K562 (cell line): ENCODE data around the gene RIC3. TPM values are rescaled to one million over a fixed set of nuclear protein-coding genes. Genes with fewer than 3 reads are reported as not detected.

Experiments used
- ATAC-seq: fragments of 200-7000 bp; cut with Tn5 transposase; 3 replicates; pipeline ENCODE4 v1.9.1; 2020; ENCODE audit warnings: moderate library complexity
- BruUV-seq: library from RNA; stranded (reverse); fragments of 400-500 nt; replicated peaks from 2 replicates; lab custom pipeline; 2021; lab: Mats Ljungman, UMichigan
- CTCF ChIA-PET: fragments of 300-600 bp; formaldehyde crosslinking; extraction: SDS; loops from one replicate; lab custom pipeline; 2021; ENCODE audit warnings: low intra/inter-chr PET ratio; lab: Yijun Ruan, JAX
- POLR2A ChIA-PET: fragments of 300-600, 350-650 bp; sonication (Branson Sonifier 250); formaldehyde crosslinking; extraction: SDS; loops from one replicate; lab custom pipeline; 2021; ENCODE audit warnings: antibody characterized with exemption, inconsistent platforms; lab: Yijun Ruan, JAX
- DNase-seq, 4 experiments: peaks; one replicate each; pipeline versions ENCODE4 v3.0.0 to v3.0.0-alpha.2; 2011 to 2018; ENCODE audit warnings: low spot score in 3 of 4, mixed read lengths in 3 of 4; ENCODE audit errors: extremely low read depth in 1 of 4
- FAIRE-seq: peaks from 2 replicates; lab custom pipeline; 2011; peaks lifted over from hg19 to GRCh38; lab: Jason Lieb, UNC
- H2AFZ ChIP-seq: 2 replicates; pipeline ENCODE4 v1.6.0; 2011; ENCODE audit warnings: low read depth, low read length, control low read depth, inconsistent platforms
- H3K27ac ChIP-seq: fragments of 200-600 bp; 3 replicates; pipeline ENCODE4 v1.8.0; 2011; ENCODE audit warnings: low read depth, mild to moderate bottlenecking, control low read depth, inconsistent platforms, low read length, moderate library complexity, mixed read lengths; ENCODE audit errors: extremely low read depth
- H3K27me3 ChIP-seq, 2 experiments: fragments of 300-600 bp in 1 of 2; 2 replicates in 1 of 2; 3 replicates in 1 of 2; pipeline versions ENCODE4 v1.6.0 to v1.8.0; 2011; ENCODE audit warnings: inconsistent platforms in 2 of 2, low read length in 2 of 2, mild to moderate bottlenecking in 1 of 2, mixed read lengths in 1 of 2, moderate library complexity in 1 of 2; ENCODE audit not compliant: control insufficient read depth in 2 of 2, insufficient read depth in 2 of 2
- H3K36me3 ChIP-seq: fragments of 300-600 bp; 3 replicates; pipeline ENCODE4 v1.8.0; 2011; ENCODE audit warnings: mild to moderate bottlenecking, low read length, inconsistent platforms; ENCODE audit not compliant: control insufficient read depth, insufficient read depth
- H3K4me1 ChIP-seq, 2 experiments: fragments of 200-600 bp in 1 of 2; replicated peaks in 1 of 2; 2 replicates in 1 of 2; 3 replicates in 1 of 2; pipeline versions ENCODE4 v1.5.1 to v1.8.0; 2011; ENCODE audit warnings: inconsistent platforms in 2 of 2, low read length in 2 of 2, mild to moderate bottlenecking in 1 of 2, mixed read lengths in 1 of 2, moderate library complexity in 1 of 2; ENCODE audit not compliant: control insufficient read depth in 2 of 2, insufficient read depth in 2 of 2
- H3K4me2 ChIP-seq: 2 replicates; pipeline ENCODE4 v1.6.1; 2011; ENCODE audit warnings: low read length, control low read depth, inconsistent platforms, mixed read lengths; ENCODE audit not compliant: insufficient read depth
- H3K4me3 ChIP-seq: fragments of 200-600 bp; sonication (generic), shearing (Covaris generic); 2 replicates; pipeline ENCODE4 v1.5.1; 2016; ENCODE audit warnings: control low read depth, inconsistent platforms
- H3K79me2 ChIP-seq: fragments of 200-600 bp; 3 replicates; pipeline ENCODE4 v1.8.0; 2011; ENCODE audit warnings: low read length, inconsistent platforms; ENCODE audit not compliant: control insufficient read depth, insufficient read depth
- H3K9ac ChIP-seq, 2 experiments: 2 replicates each; pipeline versions ENCODE4 v1.6.0 to v1.6.1; 2011; ENCODE audit warnings: low read depth in 2 of 2, low read length in 2 of 2, control low read depth in 1 of 2, inconsistent platforms in 1 of 2, mild to moderate bottlenecking in 1 of 2, mixed read lengths in 1 of 2; ENCODE audit not compliant: insufficient read depth in 1 of 2
- H3K9me1 ChIP-seq: one replicate; pipeline ENCODE4 v1.6.0; 2011; ENCODE audit warnings: inconsistent platforms, mild to moderate bottlenecking, low read length, moderate library complexity; ENCODE audit not compliant: control insufficient read depth, insufficient read depth
- H3K9me3 ChIP-seq: replicated peaks from 2 replicates; pipeline ENCODE4 v1.5.1; 2011; ENCODE audit warnings: low read depth, low read length, inconsistent platforms; ENCODE audit not compliant: control insufficient read depth, insufficient read depth
- H4K20me1 ChIP-seq: replicated peaks from 2 replicates; pipeline ENCODE4 v1.6.1; 2011; ENCODE audit warnings: low read length, inconsistent platforms, mixed read lengths; ENCODE audit not compliant: control insufficient read depth, insufficient read depth
- CXXC5 ChIP-seq: fragments of 250-450 bp; sonication (Bioruptor Pico); IDR thresholded peaks from 2 replicates; pipeline ENCODE4 v1.8.0; 2022; ENCODE audit warnings: inconsistent platforms, mild to moderate bottlenecking, moderate library complexity
- IFI16 ChIP-seq: fragments of 250-450 bp; sonication (Bioruptor Pico); IDR thresholded peaks from 2 replicates; pipeline ENCODE4 v2.1.2; 2022; ENCODE audit warnings: mild to moderate bottlenecking, inconsistent platforms
- USF2 ChIP-seq: sonication (generic); formaldehyde crosslinking; IDR thresholded peaks from 2 replicates; pipeline ENCODE4 v1.5.0; 2020; ENCODE audit warnings: missing genetic modification reagents
- WGBS: fragments of 100-300 bp; shearing (Covaris generic); methylation state at CpG from one replicate; pipeline ENCODE4 v1.1.6; 2016; ENCODE audit warnings: low coverage, mixed read lengths; ENCODE audit not compliant: insufficient coverage; ENCODE audit errors: missing lambda C conversion rate; 5-methylcytosine and 5-hydroxymethylcytosine counted together
- in situ Hi-C: fragments of 300-500 bp; cut with MboI; formaldehyde crosslinking; loops from 4 replicates; pipeline ENCODE4 v1.15.0; 2018; ENCODE audit warnings: inconsistent platforms, mixed read lengths
- intact Hi-C: fragments of 100-400 bp; cut with micrococcal nuclease; formaldehyde crosslinking; loops from 2 replicates; pipeline ENCODE4 v1.14.2; 2022
- polyA plus RNA-seq, 8 experiments: library from polyadenylated mRNA; depleted of rRNA in 4 of 8; stranded (reverse) in 5 of 8; unstranded in 3 of 8; fragments of >200 nt; fragmentation: Nextera tagmentation in 2 of 8; fragmentation: Illumina TruSeq in 1 of 8; extraction: Ambion mirVana in 2 of 8; extraction: Trizol in 1 of 8; gene quantifications; 2 replicates each; pipeline versions ENCODE4 v1.2.1 to v1.2.3, GENCODE V29; 2011 to 2014; ENCODE audit warnings: inconsistent platforms in 1 of 8, missing spikeins in 1 of 8
- total RNA-seq, 7 experiments: library from RNA; depleted of rRNA in 6 of 7; stranded (reverse); fragments of >200 nt in 6 of 7; fragmentation: Illumina TruSeq in 2 of 7; extraction: Trizol in 2 of 7; gene quantifications; 2 replicates each; pipeline versions ENCODE4 v1.2.1 to v1.2.3, GENCODE V29; 2011 to 2021; ENCODE audit warnings: low replicate concordance in 1 of 7

Gene RIC3
- total and polyA plus RNA-seq, 9 of the 15 experiments (the other 6 are each of a cell fraction or from before 2014, with no cell fraction given), result 0.03 to 0.16 (median 0.05) TPM; not detected in 4

GRCh38 chr11:8126649-8127289 is 42.1 kb downstream of the RIC3 start:
- in situ Hi-C loops, result no loop called here
- intact Hi-C loops, result no loop called here
- no peak overlapping the region for H3K4me2 ChIP-seq
- CTCF ChIA-PET, result no interaction called here
- H4K20me1 ChIP-seq, result no peaks in the 10 kb centered on the region
- BruUV-seq, result no TSS peak
- DNase-seq (no peak), FAIRE-seq (no peak), ATAC-seq (no peak)
- no peak overlapping the region for H3K9ac ChIP-seq
- no peak overlapping the region for H3K27ac ChIP-seq
- H3K9me3 ChIP-seq, result no peaks in the 10 kb centered on the region
- no peaks in the 10 kb centered on the region for H3K36me3 ChIP-seq
- TF ChIP-seq USF2 (CRISPR knock-in tag), result no peak
- no peak for TF ChIP-seq CXXC5 (CRISPR knock-in tag)
- TF ChIP-seq IFI16 (CRISPR knock-in tag), result no peak
- no peaks in the 10 kb centered on the region for H3K9me1 ChIP-seq
- H3K79me2 ChIP-seq, result no peaks in the 10 kb centered on the region
- H3K4me1 ChIP-seq, result no peaks in the 10 kb centered on the region
- no peak overlapping the region for H2AFZ ChIP-seq
- WGBS, result 4% methylated on average over 8 of the region's 8 CpGs
- no peak overlapping the region for H3K4me3 ChIP-seq
- POLR2A ChIA-PET, result interaction anchor here (1.0 kb wide), 1 partner anchor 19 kb away, joined by 3 read pairs; no protein-coding TSS in a partner anchor
- H3K27me3 ChIP-seq, result no peaks in the 10 kb centered on the region; a peak in 1 of 5 replicates
